ENCODE measurements around the gene RNF225.

DNA sequence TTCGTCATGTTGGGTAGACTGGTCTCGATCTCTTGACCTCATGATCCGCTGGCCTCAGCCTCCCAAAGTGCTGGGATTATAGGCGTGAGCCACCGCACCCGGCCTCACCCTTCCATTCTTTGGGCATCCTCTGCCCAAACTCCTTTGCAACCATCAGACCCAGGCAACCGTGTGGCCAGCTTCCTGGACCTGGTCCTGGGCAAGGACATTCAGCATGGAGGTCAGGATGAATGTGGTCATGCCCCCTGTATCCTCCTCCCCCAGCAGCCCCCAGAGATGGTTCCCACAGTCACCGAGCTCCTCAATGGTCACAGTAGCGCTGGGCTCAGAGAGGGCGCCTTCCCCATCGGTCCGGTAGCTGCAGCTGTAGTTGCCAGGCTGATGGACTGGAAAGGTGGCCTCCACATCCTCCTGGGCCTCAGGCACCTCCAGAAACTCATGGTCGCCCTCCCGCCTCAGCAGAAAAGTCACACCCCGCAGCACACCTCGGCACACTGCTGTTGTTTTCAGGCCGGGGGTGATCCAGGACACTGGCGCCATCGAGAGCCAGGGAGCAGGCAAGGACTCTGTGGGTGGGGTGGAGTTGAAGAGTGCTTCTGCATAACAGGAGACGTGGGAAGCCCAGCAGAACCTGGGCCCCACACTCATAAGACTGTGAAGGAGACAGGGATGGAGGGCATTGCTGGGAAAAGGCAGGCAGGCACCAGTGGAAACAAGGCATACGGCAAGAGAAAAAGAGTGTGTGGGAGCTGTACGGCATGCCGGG, 43.3 kb upstream of the RNF225 start:
- TF ChIP-seq HDGF (IDR thresholded peaks at IDR 0.05) (no peak), POLR2A (IDR thresholded peaks at IDR 0.05; ENCODE audit: low read depth, low read length) (no peak), BRCA1 (IDR thresholded peaks at IDR 0.05; ENCODE audit: low read depth, low read length) (no peak)
